GM10847 (cell line): ENCODE measurements around the gene TSPAN17.

Source experiments
- POLR2A ChIP-seq: IDR thresholded peaks from 2 replicates; pipeline ENCODE4 v1.6.1; 2011; ENCODE audit not compliant: insufficient read length; ENCODE audit errors: extremely low read depth

TSPAN17 gene

GRCh38 chr5:176697934-176698538, 50.8 kb downstream of the TSPAN17 start:
- TF ChIP-seq POLR2A: no peak

GRCh38 chr5:176700239-176700847, 53.1 kb downstream of the TSPAN17 start:
- TF ChIP-seq POLR2A: no peak

DNA sequence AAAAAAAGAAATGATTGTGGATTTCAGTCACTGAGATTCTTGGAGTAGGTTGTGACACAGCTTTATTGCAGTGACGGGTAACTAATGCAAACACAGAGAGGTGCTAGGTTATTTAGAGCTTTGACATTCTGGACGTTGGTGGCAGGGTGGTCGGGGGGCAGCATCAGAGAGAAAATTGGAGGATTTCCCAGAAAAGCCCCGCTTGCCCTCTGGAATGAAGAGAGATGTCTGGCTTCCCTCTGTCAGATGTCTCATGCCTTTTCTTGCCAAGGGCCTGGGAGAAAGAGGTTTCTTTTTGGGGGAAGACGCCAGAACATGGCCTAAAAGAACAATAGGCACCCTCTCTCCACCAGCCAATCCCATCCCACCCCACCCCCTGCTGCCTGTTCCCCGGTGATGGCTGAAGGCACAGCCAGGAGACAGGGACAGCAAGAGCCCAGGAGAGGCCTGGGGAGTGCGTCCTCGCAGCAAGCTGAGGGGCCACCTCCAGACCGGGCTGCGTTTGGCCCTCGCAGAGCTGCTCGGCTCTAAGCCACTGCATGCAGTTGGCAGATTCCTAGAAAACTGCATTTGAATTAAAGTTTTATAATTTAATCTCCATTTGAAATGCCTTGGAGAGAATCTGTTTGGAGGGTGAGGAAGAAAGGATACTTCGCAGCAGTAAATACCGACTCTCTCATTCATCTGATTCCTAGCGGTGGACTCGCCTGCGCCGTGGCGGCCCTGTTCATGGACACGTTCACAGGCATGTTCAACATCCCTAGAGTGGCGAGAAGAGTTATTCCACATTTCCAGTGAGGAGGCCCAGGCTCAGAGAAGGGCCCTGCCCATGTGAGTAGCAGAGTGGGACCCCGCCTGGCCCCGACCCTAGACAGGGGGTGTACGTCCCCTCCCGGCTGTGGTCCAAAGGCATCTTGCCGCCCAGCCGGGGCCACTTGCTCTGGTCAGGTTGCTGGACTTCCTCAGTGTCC, 55.7 kb downstream of the TSPAN17 start:
- no peak for TF ChIP-seq POLR2A

DNA sequence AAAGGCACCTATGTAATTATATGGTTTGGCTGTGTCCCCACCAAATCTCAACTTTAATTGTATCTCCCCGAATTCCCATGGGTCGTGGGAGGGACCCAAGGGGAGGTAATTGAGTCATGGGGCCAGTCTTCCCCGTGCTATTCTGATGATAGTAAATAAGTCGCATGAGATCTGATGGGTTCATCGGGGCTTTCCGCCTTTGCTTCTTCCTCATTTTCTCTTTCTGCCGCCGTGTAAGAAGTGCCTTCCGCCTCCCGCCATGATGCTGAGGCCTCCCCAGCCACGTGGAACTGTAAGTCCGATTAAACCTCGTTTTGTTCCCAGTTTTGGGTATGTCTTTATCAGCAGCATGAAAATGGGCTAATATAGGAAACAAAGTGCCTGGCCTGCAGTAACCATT, 56.6 kb downstream of the TSPAN17 start:
- no peak for TF ChIP-seq POLR2A

DNA sequence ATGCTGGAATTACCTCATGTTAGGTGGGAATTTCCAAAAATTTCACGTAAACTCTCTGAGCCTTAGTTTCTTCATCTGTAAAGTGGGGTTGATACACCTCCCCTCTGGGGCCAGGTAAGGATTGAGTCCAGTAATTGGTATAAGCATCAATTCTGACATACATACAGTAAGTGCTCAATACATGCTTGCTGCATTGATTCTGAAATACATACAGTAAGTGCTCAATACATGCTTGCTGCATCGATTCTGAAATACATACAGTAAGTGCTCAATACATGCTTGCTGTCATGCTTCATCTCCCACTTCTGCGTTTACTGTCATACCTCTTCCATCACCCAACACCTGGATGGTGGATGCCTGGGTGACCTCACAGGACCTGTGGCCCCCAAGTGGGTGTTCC, 57.1 kb downstream of the TSPAN17 start:
- no peak for TF ChIP-seq POLR2A

- TF ChIP-seq POLR2A: no peak
Measured at GRCh38 chr5:176704817-176705216, 57.5 kb downstream of the TSPAN17 start.
